ENCODE data around the gene CD2AP.
"Not testable (repeated sequence)": the region's sequence is repeated elsewhere in the genome, so short reads cannot be mapped to it uniquely, and the experiment has no call there.

CD2AP gene

GRCh38 chr6:47477497-47478232 lies at the start of gene CD2AP:
Gene CD2AP (plus strand): TSS chr6:47477789. CDS start chr6:47478245, 456 bp downstream.
- peak; percentile 82 for DNase-seq (ENCODE audit: low read depth)

GRCh38 chr6:47428288-47428687 lies 49.3 kb upstream of the CD2AP start:
- no peak for DNase-seq (ENCODE audit: low read depth)

- DNase-seq (ENCODE audit: low read depth), result no peak
These were observed 48.6 kb upstream of the CD2AP start for GRCh38 chr6:47428746-47429664.

GRCh38 chr6:47434372-47435253 lies 43.0 kb upstream of the CD2AP start:
- DNase-seq (ENCODE audit: low read depth), result no peak

- DNase-seq (ENCODE audit: low read depth), result no peak
These were observed 42.4 kb upstream of the CD2AP start for GRCh38 chr6:47435254-47435612.

- DNase-seq (ENCODE audit: low read depth), result no peak
These were observed 40.0 kb upstream of the CD2AP start for GRCh38 chr6:47437592-47437991.

GRCh38 chr6:47438481-47439347 lies 38.9 kb upstream of the CD2AP start:
- no peak for DNase-seq (ENCODE audit: low read depth)

- DNase-seq (ENCODE audit: low read depth), result no peak
These were observed 38.3 kb upstream of the CD2AP start for GRCh38 chr6:47439348-47439668.

- DNase-seq (ENCODE audit: low read depth), result no peak
These were observed 36.9 kb upstream of the CD2AP start for GRCh38 chr6:47440719-47441118.

GRCh38 chr6:47444964-47445363 lies 32.6 kb upstream of the CD2AP start:
- not testable (repeated sequence) for DNase-seq (ENCODE audit: low read depth)

- DNase-seq (ENCODE audit: low read depth), result no peak
These were observed 30.8 kb upstream of the CD2AP start for GRCh38 chr6:47446669-47447330.

GRCh38 chr6:47447722-47448121 lies 29.9 kb upstream of the CD2AP start:
- no peak for DNase-seq (ENCODE audit: low read depth)

GRCh38 chr6:47451162-47451561 lies 26.4 kb upstream of the CD2AP start:
- no peak for DNase-seq (ENCODE audit: low read depth)

GRCh38 chr6:47452899-47453298 lies 24.7 kb upstream of the CD2AP start:
- DNase-seq (ENCODE audit: low read depth), result no peak

- no peak for DNase-seq (ENCODE audit: low read depth)
These were observed 24.1 kb upstream of the CD2AP start for GRCh38 chr6:47453372-47453936.

- no peak for DNase-seq (ENCODE audit: low read depth)
These were observed 22.7 kb upstream of the CD2AP start for GRCh38 chr6:47454713-47455396.

GRCh38 chr6:47455533-47456209 lies 21.9 kb upstream of the CD2AP start:
- no peak for DNase-seq (ENCODE audit: low read depth)

GRCh38 chr6:47456536-47456975 lies 21.0 kb upstream of the CD2AP start:
- no peak for DNase-seq (ENCODE audit: low read depth)

- no peak for DNase-seq (ENCODE audit: low read depth)
These were observed 20.2 kb upstream of the CD2AP start for GRCh38 chr6:47457370-47457769.
